GM23248 (cell line): ENCODE data around the gene SPDEF.

Source experiments
- EZH2 ChIP-seq: fragments of 200-600 bp; sonication (generic); IDR thresholded peaks from 2 replicates; pipeline ENCODE4 v1.6.1; 2018; ENCODE audit warnings: antibody characterized with exemption, mild to moderate bottlenecking; ENCODE audit not compliant: insufficient read depth, poor library complexity, severe bottlenecking
- EZH2phosphoT487 ChIP-seq: fragments of 200-600 bp; sonication (generic); IDR thresholded peaks from 2 replicates; pipeline ENCODE4 v1.6.1; 2018; ENCODE audit warnings: antibody characterized with exemption, moderate library complexity, mild to moderate bottlenecking, low read depth; ENCODE audit not compliant: insufficient read depth

- TF ChIP-seq EZH2phosphoT487 (no peak), EZH2 (no peak)
Measured at GRCh38 chr6:34573567-34574183, 17.5 kb upstream of the SPDEF start.
